Spinal cord (tissue), 10 donors: ENCODE results near the gene EML4. TPM values are rescaled to one million over a fixed set of nuclear protein-coding genes. Genes with fewer than 3 reads are reported as not detected.
"Not testable (repeated sequence)": the region's sequence is repeated elsewhere in the genome, so short reads cannot be mapped to it uniquely, and the experiment has no call there.

Experiments used
- DNase-seq, 6 donors: peaks; one replicate each; pipeline versions ENCODE4 v3.0.0 to v3.0.0-alpha.2; 2013 to 2015; ENCODE audit warnings: low spot score in 6 of 6, low read depth in 4 of 6
- H3K27ac ChIP-seq: one replicate; pipeline ENCODE4 v1.5.1; 2013; ENCODE audit warnings: low read depth, low read length, control low read depth
- H3K27me3 ChIP-seq: one replicate; pipeline ENCODE4 v1.6.1; 2013; ENCODE audit warnings: low read length; ENCODE audit not compliant: control insufficient read depth, insufficient read depth
- H3K36me3 ChIP-seq: one replicate; pipeline ENCODE4 v1.6.1; 2013; ENCODE audit warnings: low read length; ENCODE audit not compliant: control insufficient read depth, insufficient read depth
- H3K4me1 ChIP-seq: one replicate; pipeline ENCODE4 v1.6.1; 2013; ENCODE audit warnings: low read length; ENCODE audit not compliant: control insufficient read depth, insufficient read depth
- H3K4me3 ChIP-seq: one replicate; pipeline ENCODE4 v1.5.1; 2013; ENCODE audit warnings: low read depth, low read length, control low read depth
- H3K9me3 ChIP-seq: one replicate; pipeline ENCODE4 v1.6.1; 2013; ENCODE audit warnings: low read length; ENCODE audit not compliant: control insufficient read depth, insufficient read depth
- WGBS: methylation state at CpG from one replicate; pipeline ENCODE4 v1.1.5; 2013; ENCODE audit warnings: missing lambda C conversion rate; ENCODE audit not compliant: insufficient coverage; 5-methylcytosine and 5-hydroxymethylcytosine counted together
- polyA plus RNA-seq, 2 donors: library from polyadenylated mRNA; unstranded; fragments of 120-200 nt; gene quantifications; one replicate each; pipeline ENCODE4 v1.2.1, GENCODE V29; 2013; ENCODE audit not compliant: insufficient read length in 2 of 2
- total RNA-seq, 2 donors: library from RNA; depleted of rRNA in 1 of 2; stranded (reverse); fragments of 120-200 nt in 1 of 2; fragments of >200 nt in 1 of 2; gene quantifications; one replicate each; pipeline versions ENCODE4 v1.2.3 to v1.2.4, GENCODE V29; 2013 to 2014
- donor health status: healthy.

Gene EML4
- total and polyA plus RNA-seq, 4 donors = 31.6 to 68.8 (median 44.9) TPM

GRCh38 chr2:42172020-42172419 lies 2.9 kb downstream of the EML4 start:
- DNase-seq = no peak
- Histone ChIP-seq H3K9me3 (no peaks in the 10 kb centered on the region), H3K27me3 (no peaks in the 10 kb centered on the region), H3K36me3 (no peaks in the 10 kb centered on the region), H3K27ac (no peak overlapping the region), H3K4me1 (peaks cover 8% of the 10 kb centered on the region), H3K4me3 (no peak overlapping the region)
- no CpG with 5 or more reads among the region's 1 CpG for WGBS

DNA sequence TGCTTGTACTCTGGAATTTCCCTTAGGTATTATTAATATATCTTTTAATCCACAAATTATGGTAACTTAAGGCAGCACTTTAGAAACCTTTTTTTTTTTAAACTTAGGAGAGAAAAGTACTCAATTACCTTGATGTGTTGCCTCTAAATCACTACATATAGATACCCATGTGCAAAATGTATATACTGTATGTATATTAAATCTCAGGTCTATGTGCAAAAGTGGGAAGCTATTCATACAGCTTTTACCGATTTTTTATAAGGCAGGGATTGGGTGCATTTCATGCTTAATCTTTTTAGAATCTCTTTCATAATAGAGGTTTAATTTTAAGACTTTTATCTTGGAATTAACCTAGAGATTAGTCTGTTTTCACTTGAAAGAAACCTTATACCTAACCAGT lies 3.4 kb downstream of the EML4 start:
- no peak overlapping the region for H3K4me3 ChIP-seq
- DNase-seq = no peak
- no peaks in the 10 kb centered on the region for H3K36me3 ChIP-seq
- peaks cover 8% of the 10 kb centered on the region for H3K4me1 ChIP-seq
- no peaks in the 10 kb centered on the region for H3K9me3 ChIP-seq
- H3K27me3 ChIP-seq = no peaks in the 10 kb centered on the region
- no CpG with 5 or more reads among the region's 1 CpG for WGBS
- no peak overlapping the region for H3K27ac ChIP-seq

- H3K27ac ChIP-seq, DNase-seq, H3K27me3 ChIP-seq, H3K36me3 ChIP-seq, H3K9me3 ChIP-seq, H3K4me1 ChIP-seq, H3K4me3 ChIP-seq: not testable (repeated sequence)
- WGBS = 100% methylated on average over 2 of the region's 2 CpGs
These were observed 4.3 kb downstream of the EML4 start for GRCh38 chr2:42173467-42173866.

DNA sequence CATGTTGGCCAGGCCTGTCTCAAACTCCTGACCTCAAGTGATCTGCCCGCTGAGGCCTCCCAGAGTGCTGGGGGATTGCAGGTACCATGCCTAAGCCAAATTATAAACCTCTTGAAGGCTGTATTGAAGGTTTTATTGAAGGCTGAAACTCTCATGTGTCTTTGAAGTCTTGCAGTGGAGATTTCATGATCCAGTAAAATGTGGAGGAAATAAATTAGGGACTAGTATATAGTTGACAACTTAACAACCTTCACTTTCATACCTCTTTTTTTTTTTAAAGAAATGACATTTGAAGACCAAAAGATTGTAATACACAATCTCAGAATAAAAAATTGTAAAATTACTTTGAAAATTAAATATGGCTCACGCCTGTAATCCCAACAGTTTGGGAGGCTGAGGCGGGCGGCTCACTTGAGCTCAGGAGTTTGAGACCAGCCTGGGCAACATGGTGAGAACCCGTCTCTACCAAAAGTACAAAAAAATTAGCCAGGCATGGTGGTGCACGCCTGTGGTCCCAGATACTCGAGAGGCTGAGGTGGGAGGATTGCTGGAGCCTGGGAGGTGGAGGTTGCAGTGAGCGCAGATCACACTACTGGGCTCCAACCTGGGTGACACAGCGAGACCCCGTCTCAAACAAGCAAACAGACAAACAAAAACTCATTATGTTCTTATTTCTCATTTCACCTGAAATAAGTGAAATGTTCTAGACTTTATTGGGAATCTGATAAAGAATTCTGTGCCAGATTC lies 8.0 kb downstream of the EML4 start:
- H3K27ac ChIP-seq = no peak overlapping the region
- DNase-seq = no peak
- no peaks in the 10 kb centered on the region for H3K9me3 ChIP-seq
- no peaks in the 10 kb centered on the region for H3K27me3 ChIP-seq
- H3K4me1 ChIP-seq = no peaks in the 10 kb centered on the region
- WGBS = 100% methylated on average over 3 of the region's 10 CpGs
- H3K36me3 ChIP-seq = no peaks in the 10 kb centered on the region
- H3K4me3 ChIP-seq = no peak overlapping the region

DNA sequence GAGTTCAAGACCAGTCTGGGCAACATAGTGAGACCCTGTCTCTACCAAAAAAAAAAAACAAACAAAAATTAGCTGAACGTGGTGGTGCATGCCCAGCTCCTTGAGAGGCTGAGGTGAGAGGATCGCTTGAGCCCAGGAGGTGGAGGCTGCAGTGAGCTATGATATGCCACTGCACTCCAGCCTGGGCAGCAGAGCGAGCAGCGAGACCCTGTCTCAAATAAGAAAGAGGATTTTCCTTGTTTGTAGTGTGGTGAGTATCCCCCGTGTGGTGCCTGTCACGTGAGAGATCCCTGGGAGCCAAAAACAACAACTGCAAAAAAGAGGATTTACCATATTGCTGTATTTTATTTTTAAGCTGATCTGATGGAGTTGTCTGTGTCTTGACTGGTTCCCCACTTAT lies 9.2 kb downstream of the EML4 start:
- Histone ChIP-seq H3K36me3 (no peaks in the 10 kb centered on the region), H3K27me3 (no peaks in the 10 kb centered on the region), H3K4me3 (no peak overlapping the region), H3K27ac (no peak overlapping the region), H3K4me1 (no peaks in the 10 kb centered on the region), H3K9me3 (no peaks in the 10 kb centered on the region)
- no peak for DNase-seq
- WGBS = 89% methylated on average over 4 of the region's 6 CpGs

DNA sequence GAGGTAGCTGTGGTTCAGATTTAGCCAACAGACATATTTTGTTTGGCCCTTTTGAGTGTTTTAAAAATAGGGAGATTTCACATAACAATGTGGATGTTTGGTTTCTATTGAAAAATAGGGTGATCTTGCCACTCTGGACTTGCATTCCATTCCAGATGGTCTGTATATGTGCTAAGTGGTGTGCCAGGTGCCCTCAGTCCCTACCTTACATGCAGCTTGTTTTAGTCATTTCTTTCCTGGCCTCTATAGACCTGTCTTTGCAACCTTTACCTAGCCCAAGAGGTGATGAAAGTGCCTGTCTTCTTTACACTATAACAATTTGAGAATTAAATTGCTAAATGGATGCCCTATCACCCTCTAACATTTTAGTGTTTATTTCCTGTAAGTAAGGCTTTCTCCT lies 11.1 kb downstream of the EML4 start:
- no peak for DNase-seq
- H3K27me3 ChIP-seq = no peaks in the 10 kb centered on the region
- no peaks in the 10 kb centered on the region for H3K9me3 ChIP-seq
- no peaks in the 10 kb centered on the region for H3K4me1 ChIP-seq
- no peaks in the 10 kb centered on the region for H3K36me3 ChIP-seq
- H3K4me3 ChIP-seq = no peak overlapping the region
- H3K27ac ChIP-seq = no peak overlapping the region

DNA sequence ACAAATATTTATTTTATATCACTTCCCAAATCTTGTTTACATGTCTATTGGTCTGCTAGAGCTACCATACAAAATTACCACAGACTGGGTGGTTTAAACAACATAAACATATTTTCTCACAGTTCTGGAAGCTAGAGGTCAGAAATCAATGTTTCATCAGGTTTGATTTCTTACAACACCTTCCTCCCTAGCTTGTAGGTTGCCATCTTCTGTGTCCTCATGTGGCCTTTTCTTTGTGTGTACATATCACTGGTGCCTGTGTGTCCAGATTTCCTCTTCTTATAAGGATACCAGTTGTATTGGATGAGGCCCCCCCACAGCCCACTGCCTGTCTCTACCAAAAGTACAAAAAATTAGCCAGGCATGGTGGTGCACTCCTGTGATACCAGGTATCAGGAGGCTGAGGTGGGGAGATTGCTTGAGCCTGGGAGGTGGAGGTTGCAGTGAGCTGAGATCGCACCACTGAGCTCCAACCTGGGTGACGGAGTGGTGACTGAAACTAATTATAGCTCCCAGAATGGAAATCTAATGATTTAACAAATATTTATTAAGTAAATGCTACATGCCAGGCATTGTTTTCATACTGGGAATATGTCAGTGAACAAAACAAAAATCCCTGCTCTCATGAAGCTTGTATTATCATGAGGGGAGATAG lies 13.6 kb downstream of the EML4 start:
- WGBS = no CpG with 5 or more reads among the region's 2 CpGs
- no peaks in the 10 kb centered on the region for H3K36me3 ChIP-seq
- DNase-seq = no peak

DNA sequence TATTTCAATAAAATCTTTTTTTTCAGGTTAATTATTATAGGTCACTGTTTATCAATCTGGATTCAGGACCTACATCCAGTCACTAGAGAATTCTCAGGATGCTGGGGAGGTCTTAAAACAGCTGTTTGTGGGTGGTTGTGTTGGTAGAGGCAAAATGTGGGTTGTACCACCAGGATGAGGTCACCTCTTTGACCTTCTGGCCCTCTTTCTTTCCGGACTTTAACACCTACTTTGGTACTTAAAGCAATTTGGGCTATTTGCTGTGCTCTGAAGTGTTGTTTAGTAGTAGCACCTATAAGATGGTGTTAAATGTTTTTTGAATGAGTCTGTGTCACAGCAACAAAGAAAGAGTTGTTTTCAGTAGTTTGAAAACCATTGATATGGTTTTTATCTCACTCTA lies 14.6 kb downstream of the EML4 start:
- H3K4me3 ChIP-seq = no peak overlapping the region
- no peaks in the 10 kb centered on the region for H3K9me3 ChIP-seq
- H3K4me1 ChIP-seq = no peaks in the 10 kb centered on the region
- WGBS = no CpG with 5 or more reads among the region's 1 CpG
- no peak for DNase-seq
- no peak overlapping the region for H3K27ac ChIP-seq
- H3K27me3 ChIP-seq = no peaks in the 10 kb centered on the region
- H3K36me3 ChIP-seq = no peaks in the 10 kb centered on the region

More for the DNA sequence above, 13.6 kb downstream of the EML4 start:
- H3K4me1 ChIP-seq = no peaks in the 10 kb centered on the region
- no peak overlapping the region for H3K4me3 ChIP-seq
- no peaks in the 10 kb centered on the region for H3K27me3 ChIP-seq
- no peaks in the 10 kb centered on the region for H3K9me3 ChIP-seq
- H3K27ac ChIP-seq = no peak overlapping the region

- Histone ChIP-seq H3K4me3 (no peak overlapping the region), H3K27me3 (no peaks in the 10 kb centered on the region), H3K9me3 (no peaks in the 10 kb centered on the region), H3K4me1 (no peaks in the 10 kb centered on the region), H3K36me3 (no peaks in the 10 kb centered on the region), H3K27ac (no peak overlapping the region)
- WGBS = 88% methylated on average over 3 of the region's 3 CpGs
- no peak for DNase-seq
These were observed 15.2 kb downstream of the EML4 start for GRCh38 chr2:42184346-42184745.
